Measurements from ENCODE around the gene CHCHD4.

The CHCHD4 gene

DNA sequence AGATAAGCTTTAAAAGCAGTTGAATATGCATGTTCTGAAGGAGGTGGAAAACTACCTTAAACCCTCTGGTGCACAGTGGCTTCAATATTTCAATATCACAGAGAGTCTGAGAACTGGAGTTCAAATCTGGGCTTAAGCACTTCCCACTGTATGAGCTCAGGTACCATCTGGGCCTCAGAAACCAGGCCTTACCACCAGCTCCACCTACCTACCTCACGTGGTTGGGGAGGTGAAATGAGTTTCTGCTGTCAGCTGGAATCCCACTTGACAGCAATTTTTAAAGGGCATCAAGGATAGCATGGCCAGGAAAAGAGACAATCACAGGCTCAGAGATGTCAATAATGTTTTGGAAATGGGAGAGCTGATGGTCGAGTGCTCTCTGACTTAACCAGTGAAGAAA is 5.0 kb downstream of the CHCHD4 start (continued):
- TF ChIP-seq, protein P1, sequence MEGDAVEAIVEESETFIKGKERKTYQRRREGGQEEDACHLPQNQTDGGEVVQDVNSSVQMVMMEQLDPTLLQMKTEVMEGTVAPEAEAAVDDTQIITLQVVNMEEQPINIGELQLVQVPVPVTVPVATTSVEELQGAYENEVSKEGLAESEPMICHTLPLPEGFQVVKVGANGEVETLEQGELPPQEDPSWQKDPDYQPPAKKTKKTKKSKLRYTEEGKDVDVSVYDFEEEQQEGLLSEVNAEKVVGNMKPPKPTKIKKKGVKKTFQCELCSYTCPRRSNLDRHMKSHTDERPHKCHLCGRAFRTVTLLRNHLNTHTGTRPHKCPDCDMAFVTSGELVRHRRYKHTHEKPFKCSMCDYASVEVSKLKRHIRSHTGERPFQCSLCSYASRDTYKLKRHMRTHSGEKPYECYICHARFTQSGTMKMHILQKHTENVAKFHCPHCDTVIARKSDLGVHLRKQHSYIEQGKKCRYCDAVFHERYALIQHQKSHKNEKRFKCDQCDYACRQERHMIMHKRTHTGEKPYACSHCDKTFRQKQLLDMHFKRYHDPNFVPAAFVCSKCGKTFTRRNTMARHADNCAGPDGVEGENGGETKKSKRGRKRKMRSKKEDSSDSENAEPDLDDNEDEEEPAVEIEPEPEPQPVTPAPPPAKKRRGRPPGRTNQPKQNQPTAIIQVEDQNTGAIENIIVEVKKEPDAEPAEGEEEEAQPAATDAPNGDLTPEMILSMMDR (tag by site-specific recombination; IDR thresholded peaks at IDR 0.05): no peak
- TF ChIP-seq SP7 (tag by site-specific recombination; IDR thresholded peaks at IDR 0.05): no peak
- no peak for TF ChIP-seq ZBTB20 (tag by site-specific recombination; IDR thresholded peaks at IDR 0.05)

DNA sequence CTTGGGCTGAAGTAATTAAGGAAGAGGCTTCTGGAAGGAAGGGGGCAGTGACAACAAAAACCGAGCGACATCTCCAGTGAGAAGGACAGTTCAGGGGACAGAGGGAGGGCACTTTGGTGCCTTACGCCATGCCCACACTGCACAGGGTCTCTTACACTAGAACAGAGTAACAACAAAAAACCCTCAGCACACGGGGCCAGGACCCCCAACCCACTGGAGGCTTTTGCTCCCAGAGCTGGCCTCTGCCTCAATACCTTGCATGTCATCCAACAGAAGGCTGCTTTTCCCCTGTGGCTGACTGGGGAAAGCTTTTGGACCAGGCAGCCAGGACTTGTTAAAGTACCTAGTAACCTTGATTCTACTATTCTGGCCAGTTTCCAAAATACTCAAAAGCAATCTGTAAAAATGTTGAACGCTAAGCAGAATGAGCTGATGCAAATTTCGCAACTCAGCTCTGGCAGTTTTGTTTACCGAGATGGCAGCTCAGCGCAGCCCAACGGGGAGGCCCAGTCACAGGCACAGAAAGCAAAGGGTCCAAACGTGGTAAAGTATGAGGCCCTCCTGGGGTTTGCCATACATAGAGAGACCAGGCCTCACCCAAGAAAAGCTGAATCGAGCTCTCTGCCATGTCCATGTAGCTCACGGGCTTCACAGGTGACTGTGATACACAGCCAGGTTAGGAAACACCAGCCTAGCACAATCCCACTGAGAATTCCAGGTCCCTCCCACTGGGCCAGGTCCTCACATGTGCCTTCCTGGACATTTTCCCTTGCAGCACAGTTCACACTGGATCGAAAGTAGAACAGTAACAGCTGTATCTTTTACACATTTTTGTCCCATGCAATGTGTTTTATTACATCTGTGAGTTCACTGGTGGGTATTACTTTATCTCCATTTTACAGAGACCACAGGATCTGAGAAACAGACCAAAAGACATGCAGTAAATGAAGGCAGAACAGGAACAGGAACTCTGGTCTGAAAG is 6.0 kb downstream of the CHCHD4 start:
- Histone ChIP-seq H3K36me3 (ENCODE audit: control insufficient read depth in 2 of 2, insufficient read depth in 1 of 2, low read length in 2 of 2) (peaks cover 4 to 67% of the 10 kb centered on the region in 2 experiments; a peak in 1 of 3 replicates), H3K4me1 (ENCODE audit: control insufficient read depth, insufficient read depth, low read length) (no peaks in the 10 kb centered on the region; the same call in 1 of the 2 replicates), H3K27ac (ENCODE audit: extremely low read depth, low read depth, low read length) (no peak overlapping the region), H3K4me3 (ENCODE audit: low read depth, low read length) (no peak overlapping the region), H3K9me3 (ENCODE audit: control insufficient read depth, insufficient read depth, low read depth, low read length) (no peaks in the 10 kb centered on the region)
- ChIA-PET CTCF (interaction anchor here (0.6 to 1.4 kb wide), 2 partner anchors 222 to 349 kb away, joined by 4 read pairs; no protein-coding TSS in a partner anchor), POLR2A (no interaction called here)
- TF ChIP-seq, protein P2, sequence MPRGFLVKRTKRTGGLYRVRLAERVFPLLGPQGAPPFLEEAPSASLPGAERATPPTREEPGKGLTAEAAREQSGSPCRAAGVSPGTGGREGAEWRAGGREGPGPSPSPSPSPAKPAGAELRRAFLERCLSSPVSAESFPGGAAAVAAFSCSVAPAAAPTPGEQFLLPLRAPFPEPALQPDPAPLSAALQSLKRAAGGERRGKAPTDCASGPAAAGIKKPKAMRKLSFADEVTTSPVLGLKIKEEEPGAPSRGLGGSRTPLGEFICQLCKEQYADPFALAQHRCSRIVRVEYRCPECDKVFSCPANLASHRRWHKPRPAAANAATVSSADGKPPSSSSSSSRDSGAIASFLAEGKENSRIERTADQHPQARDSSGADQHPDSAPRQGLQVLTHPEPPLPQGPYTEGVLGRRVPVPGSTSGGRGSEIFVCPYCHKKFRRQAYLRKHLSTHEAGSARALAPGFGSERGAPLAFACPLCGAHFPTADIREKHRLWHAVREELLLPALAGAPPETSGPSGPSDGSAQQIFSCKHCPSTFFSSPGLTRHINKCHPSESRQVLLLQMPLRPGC (tag by site-specific recombination; IDR thresholded peaks at IDR 0.05): no peak
- TF ChIP-seq ZNF830 (tag by site-specific recombination; IDR thresholded peaks at IDR 0.05; ENCODE audit: low read depth) (no peak), ZNF701 (tag by site-specific recombination; IDR thresholded peaks at IDR 0.05) (no peak), KLF9 (tag by site-specific recombination; IDR thresholded peaks at IDR 0.05; ENCODE audit: low read depth) (no peak), OVOL3 (tag by site-specific recombination; IDR thresholded peaks at IDR 0.05) (no peak), ZNF843 (tag by site-specific recombination; IDR thresholded peaks at IDR 0.05) (no peak), MYNN (tag by site-specific recombination; IDR thresholded peaks at IDR 0.05; ENCODE audit: borderline replicate concordance) (no peak), ZNF664 (tag by site-specific recombination; IDR thresholded peaks at IDR 0.05) (no peak), ZBTB20 (tag by site-specific recombination; IDR thresholded peaks at IDR 0.05) (0 out of 2 replicates have a peak, but pooled peaks have one; percentile 26), GLI2 (tag by site-specific recombination; IDR thresholded peaks at IDR 0.05; ENCODE audit: borderline replicate concordance, low read depth) (no peak), ZNF670 (tag by site-specific recombination; IDR thresholded peaks at IDR 0.05; ENCODE audit: low read depth) (no peak), ZNF624 (tag by site-specific recombination; IDR thresholded peaks at IDR 0.05) (no peak), ZNF239 (tag by site-specific recombination; IDR thresholded peaks at IDR 0.05) (no peak), FEZF1 (tag by site-specific recombination; IDR thresholded peaks at IDR 0.05) (no peak), KLF8 (tag by site-specific recombination; IDR thresholded peaks at IDR 0.05) (no peak), YY1 (tag by site-specific recombination; IDR thresholded peaks at IDR 0.05) (no peak), ZBTB7A (tag by site-specific recombination; IDR thresholded peaks at IDR 0.05; ENCODE audit: low read depth) (no peak), KLF7 (tag by site-specific recombination; IDR thresholded peaks at IDR 0.05; ENCODE audit: borderline replicate concordance) (no peak), ZNF596 (tag by site-specific recombination; IDR thresholded peaks at IDR 0.05) (no peak), ZNF416 (tag by site-specific recombination; IDR thresholded peaks at IDR 0.05) (no peak), ZNF747 (tag by site-specific recombination; IDR thresholded peaks at IDR 0.05) (no peak), ZNF677 (tag by site-specific recombination; IDR thresholded peaks at IDR 0.05) (no peak)
- TF ChIP-seq, protein P3, sequence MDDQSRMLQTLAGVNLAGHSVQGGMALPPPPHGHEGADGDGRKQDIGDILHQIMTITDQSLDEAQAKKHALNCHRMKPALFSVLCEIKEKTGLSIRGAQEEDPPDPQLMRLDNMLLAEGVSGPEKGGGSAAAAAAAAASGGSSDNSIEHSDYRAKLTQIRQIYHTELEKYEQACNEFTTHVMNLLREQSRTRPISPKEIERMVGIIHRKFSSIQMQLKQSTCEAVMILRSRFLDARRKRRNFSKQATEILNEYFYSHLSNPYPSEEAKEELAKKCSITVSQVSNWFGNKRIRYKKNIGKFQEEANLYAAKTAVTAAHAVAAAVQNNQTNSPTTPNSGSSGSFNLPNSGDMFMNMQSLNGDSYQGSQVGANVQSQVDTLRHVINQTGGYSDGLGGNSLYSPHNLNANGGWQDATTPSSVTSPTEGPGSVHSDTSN (CRISPR knock-in tag; IDR thresholded peaks at IDR 0.05): no peak
- TF ChIP-seq, protein P4, sequence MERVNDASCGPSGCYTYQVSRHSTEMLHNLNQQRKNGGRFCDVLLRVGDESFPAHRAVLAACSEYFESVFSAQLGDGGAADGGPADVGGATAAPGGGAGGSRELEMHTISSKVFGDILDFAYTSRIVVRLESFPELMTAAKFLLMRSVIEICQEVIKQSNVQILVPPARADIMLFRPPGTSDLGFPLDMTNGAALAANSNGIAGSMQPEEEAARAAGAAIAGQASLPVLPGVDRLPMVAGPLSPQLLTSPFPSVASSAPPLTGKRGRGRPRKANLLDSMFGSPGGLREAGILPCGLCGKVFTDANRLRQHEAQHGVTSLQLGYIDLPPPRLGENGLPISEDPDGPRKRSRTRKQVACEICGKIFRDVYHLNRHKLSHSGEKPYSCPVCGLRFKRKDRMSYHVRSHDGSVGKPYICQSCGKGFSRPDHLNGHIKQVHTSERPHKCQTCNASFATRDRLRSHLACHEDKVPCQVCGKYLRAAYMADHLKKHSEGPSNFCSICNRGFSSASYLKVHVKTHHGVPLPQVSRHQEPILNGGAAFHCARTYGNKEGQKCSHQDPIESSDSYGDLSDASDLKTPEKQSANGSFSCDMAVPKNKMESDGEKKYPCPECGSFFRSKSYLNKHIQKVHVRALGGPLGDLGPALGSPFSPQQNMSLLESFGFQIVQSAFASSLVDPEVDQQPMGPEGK (tag by site-specific recombination; IDR thresholded peaks at IDR 0.05): no peak
- TF ChIP-seq, protein P5, sequence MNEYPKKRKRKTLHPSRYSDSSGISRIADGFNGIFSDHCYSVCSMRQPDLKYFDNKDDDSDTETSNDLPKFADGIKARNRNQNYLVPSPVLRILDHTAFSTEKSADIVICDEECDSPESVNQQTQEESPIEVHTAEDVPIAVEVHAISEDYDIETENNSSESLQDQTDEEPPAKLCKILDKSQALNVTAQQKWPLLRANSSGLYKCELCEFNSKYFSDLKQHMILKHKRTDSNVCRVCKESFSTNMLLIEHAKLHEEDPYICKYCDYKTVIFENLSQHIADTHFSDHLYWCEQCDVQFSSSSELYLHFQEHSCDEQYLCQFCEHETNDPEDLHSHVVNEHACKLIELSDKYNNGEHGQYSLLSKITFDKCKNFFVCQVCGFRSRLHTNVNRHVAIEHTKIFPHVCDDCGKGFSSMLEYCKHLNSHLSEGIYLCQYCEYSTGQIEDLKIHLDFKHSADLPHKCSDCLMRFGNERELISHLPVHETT (tag by site-specific recombination; IDR thresholded peaks at IDR 0.05): no peak
- TF ChIP-seq, protein P6, sequence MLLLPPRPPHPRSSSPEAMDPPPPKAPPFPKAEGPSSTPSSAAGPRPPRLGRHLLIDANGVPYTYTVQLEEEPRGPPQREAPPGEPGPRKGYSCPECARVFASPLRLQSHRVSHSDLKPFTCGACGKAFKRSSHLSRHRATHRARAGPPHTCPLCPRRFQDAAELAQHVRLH (tag by site-specific recombination; IDR thresholded peaks at IDR 0.05): no peak

Measured in HEK293 (cell line).